ENCODE measurements around the gene ERP44.
"Not testable (repeated sequence)": the region's sequence is repeated elsewhere in the genome, so short reads cannot be mapped to it uniquely, and the experiment has no call there.

The ERP44 gene

DNA sequence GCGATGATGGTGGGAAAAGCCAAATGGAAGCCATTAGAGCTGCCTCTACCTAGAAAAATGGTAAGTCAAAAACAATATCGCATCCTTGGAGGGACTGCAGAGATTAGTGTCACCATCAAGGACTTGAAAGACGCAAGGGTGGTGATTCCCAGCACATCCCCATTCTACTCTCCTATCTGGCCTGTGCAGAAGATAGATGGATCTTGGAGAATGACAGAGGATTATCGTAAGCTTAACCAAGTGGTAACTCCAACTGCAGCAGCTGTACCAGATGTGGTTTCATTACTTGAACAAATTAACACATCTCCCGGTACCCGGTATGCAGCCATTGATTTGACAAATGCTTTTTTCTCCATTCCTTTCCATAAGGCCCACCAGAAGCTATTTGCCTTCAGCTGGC, 23.8 kb downstream of the ERP44 start:
- TF ChIP-seq, protein P1, sequence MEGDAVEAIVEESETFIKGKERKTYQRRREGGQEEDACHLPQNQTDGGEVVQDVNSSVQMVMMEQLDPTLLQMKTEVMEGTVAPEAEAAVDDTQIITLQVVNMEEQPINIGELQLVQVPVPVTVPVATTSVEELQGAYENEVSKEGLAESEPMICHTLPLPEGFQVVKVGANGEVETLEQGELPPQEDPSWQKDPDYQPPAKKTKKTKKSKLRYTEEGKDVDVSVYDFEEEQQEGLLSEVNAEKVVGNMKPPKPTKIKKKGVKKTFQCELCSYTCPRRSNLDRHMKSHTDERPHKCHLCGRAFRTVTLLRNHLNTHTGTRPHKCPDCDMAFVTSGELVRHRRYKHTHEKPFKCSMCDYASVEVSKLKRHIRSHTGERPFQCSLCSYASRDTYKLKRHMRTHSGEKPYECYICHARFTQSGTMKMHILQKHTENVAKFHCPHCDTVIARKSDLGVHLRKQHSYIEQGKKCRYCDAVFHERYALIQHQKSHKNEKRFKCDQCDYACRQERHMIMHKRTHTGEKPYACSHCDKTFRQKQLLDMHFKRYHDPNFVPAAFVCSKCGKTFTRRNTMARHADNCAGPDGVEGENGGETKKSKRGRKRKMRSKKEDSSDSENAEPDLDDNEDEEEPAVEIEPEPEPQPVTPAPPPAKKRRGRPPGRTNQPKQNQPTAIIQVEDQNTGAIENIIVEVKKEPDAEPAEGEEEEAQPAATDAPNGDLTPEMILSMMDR (conservative IDR thresholded peaks at IDR 0.05; ENCODE audit: low read depth, low read length): no peak
- DNase-seq (ENCODE audit: low read depth): no peak
- H3K4me3 ChIP-seq (ENCODE audit: low read length): no peak overlapping the region

DNA sequence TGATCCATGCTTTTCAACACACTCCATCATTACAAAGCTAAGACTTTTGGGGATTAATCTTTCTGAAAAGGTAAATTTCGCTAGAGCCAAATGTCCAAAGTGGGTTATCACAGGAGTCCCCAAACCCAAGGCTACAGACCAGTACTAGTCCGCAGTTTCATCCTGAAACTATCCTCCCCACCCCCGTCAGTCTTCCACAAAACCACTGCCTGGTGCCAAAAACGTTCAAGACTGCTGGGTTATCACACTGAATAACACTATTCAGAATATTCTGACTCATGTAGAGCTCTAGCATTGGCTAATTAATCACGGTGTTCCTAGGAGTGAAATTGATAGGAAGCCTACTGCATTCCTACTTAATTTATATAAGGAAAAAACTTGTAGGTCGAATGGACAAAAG, 24.7 kb downstream of the ERP44 start:
- TF ChIP-seq, protein P1 (conservative IDR thresholded peaks at IDR 0.05; ENCODE audit: low read depth, low read length): no peak
- DNase-seq (ENCODE audit: low read depth): peak; percentile 25
- H3K4me3 ChIP-seq (ENCODE audit: low read length): no peak overlapping the region

DNA sequence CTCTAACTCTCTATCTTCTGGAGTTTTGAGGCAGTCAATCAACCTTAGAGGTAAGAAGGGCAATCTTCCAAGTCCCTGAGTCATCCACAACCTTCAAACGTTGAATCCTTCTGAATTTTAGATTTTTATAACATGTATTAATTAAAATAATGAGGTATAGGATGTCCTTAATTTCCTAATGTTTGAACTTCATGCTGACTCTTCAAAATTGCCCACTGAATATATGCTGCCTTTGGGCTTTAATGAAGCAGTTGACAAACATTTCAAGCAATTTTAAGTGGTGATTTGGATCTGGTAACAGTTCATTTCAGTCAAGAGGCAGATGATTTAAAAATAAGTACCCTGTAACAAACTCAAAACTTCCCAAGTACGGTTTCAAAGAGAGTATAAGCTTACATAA, 26.0 kb downstream of the ERP44 start:
- TF ChIP-seq, protein P1 (conservative IDR thresholded peaks at IDR 0.05; ENCODE audit: low read depth, low read length): no peak
- no peak overlapping the region for H3K4me3 ChIP-seq (ENCODE audit: low read length)
- DNase-seq (ENCODE audit: low read depth): no peak

DNA sequence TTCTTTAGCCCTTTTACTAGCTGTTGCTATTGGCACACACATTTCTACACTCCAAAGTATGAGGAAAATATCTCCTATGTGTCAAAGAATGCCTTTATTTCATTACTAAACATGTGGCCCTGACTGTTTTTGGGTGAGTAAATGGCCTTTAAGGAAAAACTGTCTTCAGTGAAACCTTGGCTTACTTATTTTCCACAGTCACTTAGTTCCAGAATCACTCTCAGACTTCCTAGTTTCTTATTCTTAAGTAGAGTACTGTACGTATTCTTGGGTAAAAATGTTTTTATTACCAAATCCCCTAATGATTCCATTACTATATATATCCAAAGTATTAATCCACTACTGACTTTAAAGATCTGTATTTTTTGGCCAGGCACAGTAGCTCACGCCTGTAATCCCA, 27.5 kb downstream of the ERP44 start:
- TF ChIP-seq, protein P1 (conservative IDR thresholded peaks at IDR 0.05; ENCODE audit: low read depth, low read length): no peak
- no peak for DNase-seq (ENCODE audit: low read depth)
- H3K4me3 ChIP-seq (ENCODE audit: low read length): no peak overlapping the region

DNA sequence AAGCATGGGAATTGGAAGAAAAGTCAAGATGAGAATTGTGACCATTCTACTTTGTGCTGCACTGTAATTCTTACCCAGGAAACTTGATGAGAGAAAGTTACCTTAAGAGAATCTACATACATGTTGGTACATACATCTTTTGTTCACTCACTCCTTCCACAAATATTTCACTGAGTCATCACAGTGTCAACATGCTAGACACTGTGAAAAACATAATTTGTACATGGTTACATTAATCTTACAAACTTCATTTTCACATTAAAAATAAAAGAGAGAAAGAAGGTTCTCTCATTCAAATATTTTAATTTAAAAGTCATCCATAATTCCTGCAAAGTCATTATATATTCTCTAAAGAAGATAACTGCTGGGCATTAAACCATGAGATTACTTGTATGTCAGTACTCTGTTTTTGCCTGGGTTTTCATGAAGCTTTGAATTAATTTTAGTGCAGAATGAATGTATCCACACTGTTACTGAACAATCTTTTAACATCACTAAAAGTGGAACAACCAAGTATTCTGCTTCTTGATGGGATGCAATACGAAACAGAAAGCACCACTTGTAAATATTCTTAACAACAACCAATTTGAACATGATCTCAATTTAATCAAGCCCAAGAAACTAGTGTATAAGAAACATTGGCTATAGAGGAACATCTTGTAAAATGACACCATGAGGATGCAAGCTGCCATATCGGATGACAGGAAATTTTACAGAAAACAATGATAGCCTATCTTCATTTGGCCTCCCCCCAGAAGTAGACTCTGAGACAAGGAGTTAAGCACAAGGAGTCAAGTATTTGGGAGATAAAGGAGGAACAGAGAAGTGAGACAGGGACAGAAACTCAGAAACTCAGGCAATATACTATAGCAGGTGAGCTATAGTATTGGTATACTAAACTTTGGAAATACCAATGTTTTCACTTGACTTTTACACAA, 28.4 kb downstream of the ERP44 start:
- DNase-seq (ENCODE audit: low read depth): no peak
- no peak overlapping the region for H3K4me3 ChIP-seq (ENCODE audit: low read length)
- TF ChIP-seq, protein P1 (conservative IDR thresholded peaks at IDR 0.05; ENCODE audit: low read depth, low read length): no peak

DNA sequence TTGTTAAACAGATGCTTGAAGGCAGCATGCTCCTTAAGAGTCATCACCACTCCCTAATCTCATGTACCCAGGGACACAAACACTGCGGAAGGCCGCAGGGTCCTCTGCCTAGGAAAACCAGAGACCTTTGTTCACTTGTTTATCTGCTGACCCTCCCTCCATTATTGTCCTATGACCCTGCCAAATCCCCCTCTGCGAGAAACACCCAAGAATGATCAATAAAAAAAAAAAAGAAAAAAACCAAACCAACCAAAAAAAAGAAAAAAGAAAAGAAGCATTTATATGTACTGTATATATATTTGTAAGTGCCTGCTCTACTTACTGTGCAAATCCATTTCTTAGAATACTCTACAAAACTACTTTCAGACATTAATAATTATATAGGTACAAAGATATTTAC, 29.7 kb downstream of the ERP44 start:
- H3K4me3 ChIP-seq (ENCODE audit: low read length); DNase-seq (ENCODE audit: low read depth): not testable (repeated sequence)

DNA sequence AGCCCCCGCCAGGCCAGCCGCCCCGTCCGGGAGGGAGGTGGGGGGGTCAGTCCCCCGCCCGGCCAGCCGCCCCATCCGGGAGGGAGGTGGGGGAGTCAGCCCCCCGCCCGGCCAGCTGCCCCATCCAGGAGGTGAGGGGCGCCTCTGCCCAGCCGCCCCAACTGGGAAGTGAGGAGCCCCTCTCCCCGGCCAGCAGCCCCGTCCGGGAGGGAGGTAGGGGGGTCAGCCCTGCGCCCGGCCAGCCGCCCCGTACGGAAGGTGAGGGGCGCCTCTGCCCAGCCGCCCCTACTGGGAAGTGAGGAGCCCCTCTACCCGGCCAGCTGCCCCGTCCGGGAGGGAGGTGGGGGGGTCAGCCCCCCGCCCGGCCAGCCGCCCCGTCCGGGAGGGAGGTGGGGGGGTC, 30.8 kb downstream of the ERP44 start:
- not testable (repeated sequence) for DNase-seq (ENCODE audit: low read depth); H3K4me3 ChIP-seq (ENCODE audit: low read length)

DNA sequence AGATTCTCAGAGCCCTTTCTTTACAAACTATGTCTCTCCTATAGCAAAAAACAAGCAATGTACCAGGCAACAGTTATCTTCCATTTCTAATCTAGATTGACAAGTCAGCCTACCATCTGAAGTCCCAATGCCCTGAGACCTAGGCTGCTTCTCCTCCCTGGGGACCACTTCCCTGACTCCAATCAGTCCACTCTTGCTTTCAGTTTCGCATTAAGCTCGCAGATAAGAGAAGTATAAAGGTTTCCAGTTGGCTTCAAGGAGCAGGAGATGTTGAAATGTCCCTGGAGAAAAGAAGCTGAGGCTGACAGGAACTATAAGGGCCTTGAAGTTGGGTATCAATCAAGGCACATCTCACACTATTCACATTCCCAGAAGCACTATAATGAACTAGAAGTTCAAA, 32.3 kb downstream of the ERP44 start:
- no peak for DNase-seq (ENCODE audit: low read depth)
- TF ChIP-seq, protein P1 (conservative IDR thresholded peaks at IDR 0.05; ENCODE audit: low read depth, low read length): no peak
- no peak overlapping the region for H3K4me3 ChIP-seq (ENCODE audit: low read length)
